M059J (cell line): Measurements from ENCODE around the gene KLK7. TPM values are rescaled to one million over a fixed set of nuclear protein-coding genes. Genes with fewer than 3 reads are reported as not detected.
"Not testable (repeated sequence)": the region's sequence is repeated elsewhere in the genome, so short reads cannot be mapped to it uniquely, and the experiment has no call there.

Experiments
- DNase-seq: peaks from one replicate; pipeline ENCODE4 v3.0.0-alpha.2; 2012; ENCODE audit warnings: low read depth
- total RNA-seq: library from RNA; depleted of rRNA; stranded (reverse); fragments of >200 nt; shearing (Covaris generic); gene quantifications from 2 replicates; pipeline ENCODE4 v1.2.3, GENCODE V29; 2014

The KLK7 gene
- total RNA-seq, 1 experiment from 2014 or later = not detected

DNA sequence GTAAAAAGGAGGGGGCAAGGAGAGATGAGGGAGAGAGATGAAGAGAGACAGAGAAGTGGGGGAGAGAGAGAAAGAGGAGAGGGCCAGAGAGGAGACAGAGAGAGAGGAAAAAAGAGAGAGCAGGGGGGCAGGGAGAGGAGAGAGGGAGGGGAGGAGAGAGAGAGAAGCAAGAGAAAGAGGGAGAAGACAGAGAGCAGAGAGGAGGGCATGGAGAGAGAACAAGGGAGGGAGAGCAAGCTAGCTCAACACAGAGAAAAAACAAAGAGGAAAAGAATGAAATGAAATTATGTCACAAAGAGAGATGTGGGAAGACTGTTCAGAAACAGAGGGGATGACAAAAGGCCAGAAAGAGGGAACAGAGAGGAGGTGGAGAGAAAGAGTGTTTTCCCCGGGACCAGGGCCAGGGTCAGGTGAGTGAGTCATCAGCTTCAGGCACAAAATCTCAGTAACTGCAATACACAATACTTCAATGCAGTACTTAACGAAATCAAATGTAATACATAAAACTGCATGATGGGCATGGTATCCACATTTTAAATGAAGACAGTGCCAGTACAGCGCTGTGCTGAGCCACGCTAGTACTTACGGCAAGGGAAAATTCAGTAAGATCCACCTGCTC, 4.8 kb downstream of the KLK7 start:
- DNase-seq = peak; percentile 20

DNA sequence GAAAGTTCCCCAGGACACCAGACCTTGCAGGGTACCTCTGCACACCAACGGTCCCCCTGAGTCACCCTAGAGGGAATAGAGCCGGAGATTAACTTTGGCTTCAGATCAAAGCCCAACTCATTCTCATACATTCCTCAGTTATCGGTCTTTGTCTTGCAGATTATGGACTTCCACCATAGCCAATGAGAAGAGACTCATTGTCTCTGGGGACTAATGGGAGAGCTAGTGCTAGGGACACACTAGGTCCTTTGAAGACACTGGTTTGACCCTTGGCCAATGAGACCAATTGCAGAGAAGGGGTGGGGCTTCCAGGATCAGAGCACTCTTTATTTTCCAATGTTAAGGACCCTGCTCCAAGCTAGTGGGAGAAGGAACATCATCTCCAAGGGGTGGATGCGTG, 6.1 kb downstream of the KLK7 start:
- DNase-seq = no peak

- DNase-seq = peak; percentile 53
Observed at GRCh38 chr19:50975766-50976165, 8.0 kb downstream of the KLK7 start.

DNA sequence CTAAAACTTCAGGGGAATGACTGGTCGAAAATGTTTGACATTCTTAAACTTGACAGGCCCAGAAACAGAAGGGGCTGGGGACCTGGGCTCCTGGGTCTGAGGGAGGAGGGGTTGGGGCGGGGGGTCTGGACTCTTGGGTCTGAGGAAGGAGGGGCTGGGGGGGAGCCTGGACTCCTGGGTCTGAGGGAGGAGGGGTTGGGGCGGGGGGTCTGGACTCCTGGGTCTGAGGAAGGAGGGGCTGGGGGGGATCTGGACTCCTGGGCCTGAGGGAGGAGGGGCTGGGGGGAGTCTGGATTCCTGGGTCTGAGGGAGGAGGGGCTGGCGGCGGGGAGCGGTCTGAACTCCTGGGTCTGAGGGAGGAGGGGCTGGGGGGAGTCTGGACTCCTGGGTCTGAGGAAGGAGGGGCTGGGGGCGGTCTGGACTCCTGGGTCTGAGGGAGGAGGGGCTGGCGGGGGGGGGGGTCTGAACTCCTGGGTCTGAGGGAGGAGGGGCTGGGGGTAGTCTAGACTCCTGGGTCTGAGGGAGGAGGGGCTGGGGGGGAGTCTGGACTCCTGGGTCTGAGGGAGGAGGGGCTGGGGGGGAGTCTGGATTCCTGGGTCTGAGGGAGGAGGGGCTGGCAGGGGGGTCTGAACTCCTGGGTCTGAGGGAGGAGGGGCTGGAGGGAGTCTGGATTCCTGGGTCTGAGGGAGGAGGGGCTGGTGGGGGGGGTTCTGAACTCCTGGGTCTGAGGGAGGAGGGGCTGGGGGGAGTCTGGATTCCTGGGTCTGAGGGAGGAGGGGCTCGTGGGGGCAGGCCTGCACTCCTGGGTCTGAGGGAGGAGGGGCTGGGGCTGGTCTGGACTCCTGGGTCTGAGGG, 8.8 kb downstream of the KLK7 start:
- DNase-seq = no peak

DNA sequence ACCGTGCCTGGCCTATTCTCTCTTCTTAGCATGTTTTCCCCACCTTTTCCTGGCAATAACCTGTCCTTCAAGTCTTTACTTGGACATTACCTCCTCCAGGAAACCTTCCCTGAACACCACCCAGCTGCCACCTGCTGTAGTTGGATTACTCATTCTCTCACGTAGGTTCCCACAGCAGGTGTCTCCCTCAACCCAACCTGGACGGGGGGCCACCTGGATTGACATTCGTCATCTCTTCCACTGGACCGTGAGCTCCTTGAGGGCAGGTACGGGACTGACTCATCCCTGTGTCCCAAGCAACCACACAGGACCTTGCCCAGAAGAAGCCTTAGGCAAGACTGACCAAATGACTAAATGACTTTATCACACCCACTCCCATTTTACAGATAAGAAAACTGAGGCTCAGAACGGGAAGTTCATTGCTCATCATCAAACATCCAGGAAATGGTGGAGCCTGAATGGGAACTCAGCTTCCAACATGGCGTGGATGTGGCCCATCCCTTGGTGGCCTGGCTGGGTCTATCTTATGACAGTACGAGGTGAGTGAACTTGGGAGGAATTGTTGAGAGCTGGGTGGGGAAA, 10.8 kb downstream of the KLK7 start:
- no peak for DNase-seq

- DNase-seq = not testable (repeated sequence)
Observed at GRCh38 chr19:50969810-50970209, 13.9 kb downstream of the KLK7 start.

- peak; percentile 64 for DNase-seq
Observed at GRCh38 chr19:50969413-50969760, 14.3 kb downstream of the KLK7 start, which contains the start of gene KLK6. Gene KLK6, minus strand, starts transcription at chr19:50969591. Its CDS starts 1,487 bp downstream, at chr19:50968104.

- no peak for DNase-seq
Observed at GRCh38 chr19:50968716-50969412, 14.9 kb downstream of the KLK7 start.

GRCh38 chr19:50967929-50968715, 15.6 kb downstream of the KLK7 start:
- no peak for DNase-seq

- DNase-seq = no peak
Observed at GRCh38 chr19:50964266-50964665, 19.5 kb downstream of the KLK7 start.

- DNase-seq = no peak
Observed at GRCh38 chr19:50963381-50963780, 20.3 kb downstream of the KLK7 start.

GRCh38 chr19:50962245-50962644, 21.5 kb downstream of the KLK7 start:
- DNase-seq = no peak

DNA sequence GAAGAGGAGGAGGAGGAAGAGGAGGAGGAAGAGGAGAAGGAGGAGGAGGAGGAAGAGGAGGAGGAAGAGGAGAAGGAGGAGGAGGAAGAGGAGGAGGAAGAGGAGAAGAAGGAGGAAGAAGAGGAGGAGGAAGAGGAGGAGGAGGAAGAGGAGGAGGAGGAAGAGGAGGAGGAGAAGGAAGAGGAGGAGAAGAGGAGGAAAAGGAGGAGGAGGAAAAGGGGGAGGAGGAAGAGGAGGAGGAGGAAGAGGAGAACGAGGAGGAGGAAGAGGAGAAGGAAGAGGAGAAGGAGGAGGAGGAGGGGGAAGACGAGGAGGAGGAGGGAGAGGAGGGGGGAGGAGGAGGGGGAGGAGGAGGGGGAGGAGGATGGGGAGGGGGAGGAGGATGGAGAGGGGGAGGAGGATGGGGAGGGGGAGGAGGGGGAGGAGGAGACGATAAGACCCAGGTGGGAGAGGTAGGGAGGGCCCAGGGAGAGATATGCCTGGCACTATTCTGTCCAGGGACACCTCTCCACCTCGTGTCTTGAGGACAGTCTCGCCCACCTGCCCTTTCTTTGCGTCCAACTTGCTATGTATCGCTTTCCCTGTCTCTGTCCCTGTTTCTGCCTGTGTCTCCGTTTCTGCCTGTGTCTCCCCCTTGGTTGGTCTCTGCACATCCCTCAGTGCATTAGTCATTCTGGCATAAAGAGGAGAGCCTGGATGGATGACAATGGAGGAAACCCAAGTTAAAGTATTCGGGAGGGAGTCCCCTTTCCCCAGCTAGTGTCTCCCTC, 23.8 kb downstream of the KLK7 start:
- peak; percentile 37 for DNase-seq

DNA sequence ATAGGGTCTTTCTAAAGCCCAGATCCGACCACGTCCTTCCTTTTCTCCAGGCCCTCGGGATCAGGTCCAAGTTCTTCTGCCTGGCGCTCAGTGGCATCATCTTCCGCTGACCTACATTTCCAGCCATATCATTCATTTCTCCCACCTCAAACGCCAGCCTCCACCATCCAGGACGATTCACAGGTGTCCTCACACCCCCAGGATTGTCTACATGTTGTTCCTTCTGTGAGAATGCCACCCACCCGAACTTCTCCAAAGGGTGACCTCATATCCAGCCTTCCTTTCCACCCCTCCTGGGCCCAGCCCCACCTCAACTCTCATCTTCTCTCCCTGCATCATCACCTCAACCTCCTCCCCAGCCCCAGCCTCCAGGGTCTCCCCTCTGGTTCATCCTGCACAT, 26.1 kb downstream of the KLK7 start:
- no peak for DNase-seq

DNA sequence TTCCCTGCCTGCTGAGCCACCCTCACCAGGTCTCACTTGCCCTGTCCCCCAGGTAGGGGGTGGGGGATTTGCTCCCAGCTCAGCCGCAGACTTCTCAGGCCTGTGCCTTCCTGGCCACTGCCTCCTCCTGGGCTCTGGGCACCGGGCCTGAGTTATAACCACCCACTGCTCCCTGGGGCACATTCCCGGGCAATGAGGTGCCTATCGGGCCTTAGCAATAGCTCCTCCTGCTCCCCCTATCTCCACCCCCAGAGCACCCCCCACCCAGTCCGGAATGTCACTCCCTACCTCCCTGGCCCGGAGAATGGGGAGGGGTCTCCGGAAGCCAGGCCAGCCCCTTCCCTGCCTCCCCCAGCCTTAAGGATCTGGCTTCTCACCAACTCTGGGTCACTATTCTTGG, 30.8 kb downstream of the KLK7 start, which contains the start of gene KLK5:
KLK5 (minus strand) TSS at position 129 of the 400 bp plus-strand sequence. CDS start 381 bp downstream, outside the sequence.
- DNase-seq = peak; percentile 28

DNA sequence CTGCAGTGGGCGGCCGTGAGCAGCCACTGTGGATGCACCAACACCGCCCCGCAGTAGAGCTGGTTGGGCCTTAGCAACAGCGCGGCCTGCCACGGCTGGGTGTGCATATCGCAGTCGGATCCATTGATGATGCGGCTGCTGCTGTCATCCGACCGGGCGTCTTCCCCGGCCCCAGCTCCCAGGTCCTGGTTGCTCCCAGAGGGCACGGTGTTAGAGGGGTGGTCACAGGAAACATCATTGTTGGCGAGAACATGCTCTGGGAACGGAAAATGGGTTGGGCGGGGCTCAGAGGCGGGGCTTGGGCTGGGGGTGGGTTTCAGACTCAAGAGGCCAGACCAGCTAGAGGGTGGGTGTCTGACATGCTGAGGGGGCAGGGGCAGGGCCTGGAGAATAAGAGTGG, 33.9 kb downstream of the KLK7 start:
- no peak for DNase-seq

DNA sequence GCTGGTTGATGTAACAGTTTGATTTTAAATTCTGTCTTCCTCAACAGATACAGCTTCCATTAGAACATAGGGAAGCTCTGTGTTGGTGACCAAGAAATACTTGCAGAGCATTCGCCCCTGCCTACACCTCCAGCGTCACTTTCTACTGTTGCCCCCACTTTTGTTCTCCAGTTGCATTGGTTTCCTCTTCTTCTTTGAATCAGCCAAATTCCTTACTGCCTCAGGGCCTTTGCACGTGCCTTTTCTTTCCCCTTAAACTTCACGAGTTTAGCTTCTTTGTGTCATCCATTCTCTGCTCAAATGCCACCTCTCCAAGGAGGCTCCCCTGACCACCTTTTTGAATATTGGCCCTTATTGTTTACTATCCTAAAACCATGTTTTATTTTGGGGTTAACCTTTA, 36.6 kb downstream of the KLK7 start:
- DNase-seq = no peak

- no peak for DNase-seq
Observed at GRCh38 chr19:50944795-50945194, 38.9 kb downstream of the KLK7 start.

- DNase-seq = no peak
Observed at GRCh38 chr19:50943074-50943828, 40.5 kb downstream of the KLK7 start.

GRCh38 chr19:50939596-50939995, 44.1 kb downstream of the KLK7 start:
- no peak for DNase-seq
